Globus pallidus (tissue), 1 donor: Measurements from ENCODE around the gene ASCL3.
"Not testable (repeated sequence)": the region's sequence is repeated elsewhere in the genome, so short reads cannot be mapped to it uniquely, and the experiment has no call there.

Experiments used
- DNase-seq: peaks from one replicate; pipeline ENCODE4 v3.0.0-alpha.2; 2015; ENCODE audit warnings: low spot score

Gene ASCL3

DNA sequence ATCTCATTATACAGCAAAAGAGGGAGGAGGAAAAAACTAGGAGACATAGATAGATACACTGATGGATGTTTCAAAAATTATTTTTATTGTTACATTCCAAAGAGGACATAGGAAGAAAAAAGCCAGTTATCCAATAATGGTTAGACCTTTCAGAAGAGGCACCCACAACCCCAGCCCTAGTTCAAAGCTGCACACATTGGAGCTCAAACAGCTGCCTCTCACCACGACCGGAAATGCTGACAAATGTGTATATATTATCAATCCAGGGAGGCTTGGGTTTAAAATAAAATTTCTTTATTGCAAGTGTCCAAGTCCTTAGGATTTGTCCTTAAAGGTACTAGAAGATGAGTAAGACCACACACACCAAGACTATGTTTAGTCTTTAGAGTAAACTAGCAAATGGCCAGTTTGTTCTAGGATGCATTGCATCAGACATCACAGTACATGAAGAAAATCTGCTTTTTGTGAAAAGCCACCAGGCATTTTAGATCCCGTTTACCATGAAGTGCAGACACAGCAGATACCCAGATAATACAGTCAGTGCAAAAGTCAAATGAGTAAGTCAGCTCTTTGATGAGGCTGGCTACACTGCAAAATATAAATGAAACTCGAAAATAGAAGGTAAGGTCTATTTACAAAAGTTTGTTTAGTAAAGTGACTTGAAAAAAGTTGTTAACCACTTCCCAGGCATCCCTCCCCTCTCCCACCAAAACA is 4.6 kb upstream of the ASCL3 start:
- no peak for DNase-seq

DNA sequence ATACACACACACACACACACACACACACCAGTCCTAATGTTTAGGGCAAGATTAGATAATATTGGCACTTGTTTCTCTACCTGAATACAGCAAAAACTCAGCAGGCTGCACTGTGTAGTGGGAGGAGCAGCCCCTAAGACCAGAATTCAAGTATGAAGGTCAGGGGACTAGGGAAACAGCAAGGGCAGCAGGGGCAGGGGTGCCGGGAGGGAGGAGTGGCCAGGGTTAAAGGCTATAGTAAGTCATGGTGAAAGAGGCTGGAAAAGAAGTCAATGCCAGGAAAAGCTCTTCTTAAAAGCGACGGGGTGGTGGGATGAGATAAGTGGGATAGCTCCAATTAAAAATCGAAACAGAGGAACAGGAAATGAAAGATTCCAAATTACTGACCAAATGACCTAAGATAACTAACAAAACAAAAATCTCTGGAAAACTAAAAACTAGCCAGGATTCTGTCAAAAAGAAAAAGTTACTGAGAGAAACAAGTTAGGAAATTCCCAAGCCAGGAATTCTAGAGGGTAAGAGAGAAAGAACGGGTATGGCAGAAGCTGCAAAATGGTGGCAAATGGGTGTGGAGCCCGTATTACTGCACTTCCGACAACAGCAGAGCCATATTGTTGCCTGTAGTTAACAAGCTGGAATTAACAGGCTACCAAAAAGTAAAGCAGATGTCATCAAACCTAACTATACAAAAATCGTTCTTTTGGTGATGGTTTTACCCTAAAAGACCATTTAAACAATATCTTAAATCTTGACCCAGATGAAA is 1.3 kb downstream of the ASCL3 start:
- no peak for DNase-seq

DNA sequence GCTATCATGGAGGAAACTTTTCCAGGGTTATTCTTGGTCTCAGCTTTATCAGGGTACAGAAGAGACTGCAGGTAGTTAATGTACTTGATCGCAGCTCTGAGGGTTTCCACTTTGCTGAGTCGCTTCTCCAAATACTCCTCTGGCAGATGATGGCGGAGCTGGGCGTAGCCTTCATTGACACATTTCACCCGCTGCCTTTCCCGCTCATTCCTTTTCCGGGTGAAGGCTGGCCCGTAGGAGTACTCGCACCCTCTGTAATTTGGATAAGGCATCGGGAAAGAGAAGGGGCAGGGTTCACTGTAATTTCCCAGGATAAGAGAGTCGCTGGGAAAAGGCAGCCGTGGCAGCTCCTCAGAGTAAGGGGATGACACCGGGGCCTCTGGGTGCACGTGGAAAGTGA is 5.2 kb downstream of the ASCL3 start:
- DNase-seq, result no peak

DNA sequence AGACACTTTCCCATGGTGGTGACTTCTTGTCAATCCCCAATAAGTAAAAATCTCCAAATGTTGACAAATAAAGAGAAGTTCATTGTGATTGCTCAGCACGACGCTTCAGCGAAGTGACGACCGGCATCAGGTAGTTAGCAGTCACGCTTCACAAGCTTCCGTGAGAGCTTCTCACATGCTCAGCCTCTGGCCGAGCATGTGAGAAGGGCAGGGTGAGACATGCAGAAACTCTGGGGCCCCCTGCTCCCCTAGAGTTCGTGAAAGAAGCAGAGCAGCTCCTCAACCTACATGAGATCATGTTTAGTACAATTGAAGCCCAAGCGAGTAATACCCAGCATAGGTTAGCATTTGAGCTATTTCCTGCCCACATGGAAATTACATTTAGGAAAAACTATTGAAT is 5.7 kb downstream of the ASCL3 start:
- DNase-seq, result no peak

DNA sequence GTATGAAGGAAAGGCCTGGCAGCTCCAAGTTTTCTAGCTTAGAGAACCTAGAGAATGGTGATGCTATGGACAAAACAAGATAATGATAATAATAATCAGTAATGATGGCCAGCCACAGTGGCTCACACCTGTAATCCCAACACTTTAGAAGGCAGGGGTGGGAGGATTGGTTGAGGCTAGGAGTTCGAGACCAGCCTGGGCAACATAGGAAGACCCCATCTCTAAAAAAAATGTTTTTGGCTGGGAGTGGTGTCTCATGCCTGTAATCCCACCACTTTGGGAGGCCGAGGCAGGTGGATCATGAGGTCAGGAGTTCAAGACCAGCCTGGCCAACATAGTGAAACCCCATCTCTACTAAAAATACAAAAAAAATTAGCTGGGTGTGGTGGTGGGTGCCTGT is 7.0 kb downstream of the ASCL3 start:
- not testable (repeated sequence) for DNase-seq

DNA sequence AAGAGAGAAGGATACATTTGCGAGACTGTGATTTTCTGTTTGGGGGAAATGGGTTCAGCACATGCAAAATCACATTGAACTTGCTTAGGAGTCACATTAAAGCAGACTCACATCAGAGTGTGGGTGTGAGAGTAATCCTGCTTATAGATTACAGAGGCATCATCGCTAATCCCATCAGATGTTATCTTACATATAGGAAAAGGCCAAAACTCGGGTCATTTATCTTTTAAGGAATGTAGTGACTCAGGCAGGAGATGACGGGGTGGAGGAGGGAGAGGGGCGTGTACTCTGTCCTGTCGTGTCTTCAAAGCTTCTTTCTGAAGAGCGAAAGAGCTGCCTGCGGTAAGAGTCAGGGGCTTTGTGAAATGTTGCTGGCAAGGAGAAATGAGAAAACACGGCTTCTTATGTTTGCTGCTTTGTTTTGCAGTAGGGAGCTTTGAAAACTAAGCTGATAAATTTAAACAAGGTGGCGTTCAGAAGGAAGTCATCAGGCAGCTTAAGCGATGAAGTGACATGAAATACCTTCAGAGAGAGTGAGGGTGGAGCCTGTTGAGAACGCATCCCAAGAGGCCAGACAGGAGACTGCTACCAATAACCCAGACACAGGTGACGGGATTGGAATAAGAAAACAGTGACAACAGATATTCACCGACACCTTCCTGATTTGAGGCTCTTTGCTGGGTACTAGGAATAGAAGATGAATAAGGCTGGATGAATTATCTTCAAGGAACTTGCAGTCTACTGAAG is 7.9 kb downstream of the ASCL3 start:
- DNase-seq, result no peak

DNA sequence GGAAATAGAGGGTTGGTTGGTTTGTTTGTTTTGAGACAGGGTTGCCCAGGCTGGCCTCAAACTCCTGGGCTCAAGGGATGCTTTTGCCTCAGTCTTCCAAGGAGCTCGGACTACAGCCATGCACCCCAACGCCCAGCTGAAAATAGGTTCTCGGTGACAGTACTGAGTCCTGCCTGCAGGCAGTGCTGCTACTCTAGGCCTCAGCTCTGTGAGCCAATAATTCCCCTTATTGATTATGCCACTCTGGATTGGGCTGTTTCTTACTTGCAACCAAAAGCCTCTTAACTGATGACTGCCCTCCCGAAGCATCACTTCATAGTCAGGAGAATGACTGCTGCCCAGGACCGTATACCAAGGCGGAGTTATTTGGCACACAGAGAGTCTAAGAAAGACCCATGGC is 8.9 kb downstream of the ASCL3 start:
- no peak for DNase-seq

DNA sequence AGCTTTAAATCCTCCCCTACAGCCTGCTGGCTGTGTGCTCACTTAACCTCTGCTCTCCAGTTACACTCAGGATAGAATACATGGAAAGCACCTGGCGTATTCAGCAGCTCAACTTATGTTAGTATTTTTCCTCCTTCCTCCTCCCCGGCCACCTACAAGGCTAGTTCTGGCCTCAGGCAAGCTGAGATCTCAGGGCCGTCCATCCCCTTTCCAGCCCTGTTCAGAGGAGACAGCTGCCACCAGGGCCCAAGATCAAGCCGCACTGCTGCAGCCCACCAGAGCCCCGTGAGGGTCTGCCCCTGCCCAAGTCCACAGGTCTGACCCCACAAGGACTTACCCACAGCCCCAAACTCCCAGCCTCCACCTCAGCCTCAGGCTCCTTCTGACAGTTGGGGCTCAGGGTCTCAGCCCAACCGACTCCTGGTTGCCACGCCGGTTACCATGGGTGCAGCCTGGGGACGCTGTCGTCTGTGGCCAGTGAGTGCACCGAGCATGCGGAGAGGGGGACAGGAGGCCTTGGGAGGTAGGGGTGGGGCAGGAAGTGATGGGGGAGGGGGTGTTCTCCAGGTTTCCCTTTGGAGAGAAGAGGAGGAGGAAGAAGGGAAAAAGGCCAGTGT is 10.1 kb downstream of the ASCL3 start, which contains the start of gene C11orf16:
Gene C11orf16, minus strand, starts transcription at position 384 of the 617 bp plus-strand sequence. CDS start 639 bp downstream, outside the sequence.
- DNase-seq, result no peak

DNA sequence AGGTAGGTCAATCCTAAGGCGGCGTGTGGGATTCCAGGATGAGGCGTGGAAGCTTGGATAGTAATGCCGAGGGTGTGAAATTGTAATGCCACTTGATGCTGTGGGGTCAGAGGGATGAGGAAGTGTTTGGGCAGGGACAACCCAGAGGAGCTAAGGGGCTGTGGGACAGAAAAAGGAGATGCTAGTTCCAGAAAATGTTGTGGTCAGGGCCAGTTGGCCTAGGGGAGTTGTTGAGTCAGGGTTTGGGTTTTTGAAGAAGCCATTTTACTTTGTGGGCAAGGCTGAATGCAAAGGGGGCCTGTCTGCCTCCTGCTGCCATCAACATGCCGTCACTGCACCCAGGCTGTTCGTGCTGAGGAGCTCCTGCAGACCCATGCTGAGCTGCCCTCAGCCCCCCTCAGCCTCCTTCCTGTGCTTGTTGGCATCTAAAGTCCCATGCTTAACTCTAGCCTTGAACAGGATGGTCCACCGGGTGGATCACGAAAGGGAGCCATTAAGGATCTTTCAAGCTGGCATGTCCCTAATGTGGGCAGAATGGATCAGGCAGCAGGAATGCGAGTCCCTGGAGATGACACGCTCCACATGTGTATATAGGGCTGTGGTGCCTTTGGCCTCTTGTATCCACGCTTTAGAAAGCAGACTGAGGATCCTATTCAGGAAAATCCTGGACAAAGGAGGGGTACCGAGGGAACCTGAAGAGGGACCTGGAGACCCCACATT is 12.2 kb downstream of the ASCL3 start:
- no peak for DNase-seq

DNA sequence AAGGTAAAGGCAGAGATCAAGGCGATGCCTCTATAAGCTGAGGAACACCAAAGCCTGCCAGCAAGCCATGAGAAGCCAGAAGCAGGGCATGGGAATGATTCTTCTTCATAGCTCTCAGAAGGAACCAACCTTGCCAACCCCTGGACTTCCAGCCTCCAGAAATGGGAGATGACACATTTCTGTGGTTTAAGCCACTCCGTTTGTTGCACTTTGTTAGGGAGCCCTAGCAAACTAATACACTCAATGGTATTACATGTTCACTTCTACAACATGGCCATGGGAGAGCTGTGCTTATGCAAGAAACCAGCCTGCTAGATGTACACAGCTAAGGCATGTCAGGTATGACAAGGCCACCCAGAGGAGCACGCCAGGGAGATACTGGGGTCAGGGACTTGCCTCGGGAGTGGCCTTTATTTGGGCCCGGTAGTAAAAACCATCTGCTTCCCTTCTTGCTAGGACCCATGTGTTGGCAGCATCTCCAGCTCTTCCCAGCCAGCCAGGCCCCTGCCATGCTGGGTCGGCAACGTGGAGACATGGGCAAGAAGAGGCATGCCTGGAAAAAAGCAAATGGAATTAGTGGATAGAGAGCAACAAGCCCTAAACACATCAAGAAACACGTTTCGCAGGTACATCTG is 13.7 kb downstream of the ASCL3 start:
- DNase-seq, result no peak

DNA sequence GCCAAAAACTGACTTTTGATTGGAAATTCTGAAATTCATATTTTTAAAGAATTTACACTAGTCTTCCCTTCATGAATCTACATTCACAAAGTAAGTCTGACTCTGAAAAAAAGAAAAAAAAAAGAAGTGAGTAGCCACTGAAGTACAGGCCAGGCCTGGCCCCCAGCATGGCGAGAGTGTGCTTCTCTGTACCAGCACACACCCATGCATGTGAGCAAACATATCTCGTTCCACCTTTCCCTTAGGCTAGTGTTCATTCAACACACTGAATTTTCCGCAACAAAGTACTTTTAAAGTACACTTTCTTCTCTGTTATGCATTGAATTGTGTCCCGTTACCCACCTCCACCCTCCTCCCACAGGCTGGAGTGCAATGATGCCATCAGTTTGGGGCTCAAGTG is 14.6 kb downstream of the ASCL3 start:
- no peak for DNase-seq

DNA sequence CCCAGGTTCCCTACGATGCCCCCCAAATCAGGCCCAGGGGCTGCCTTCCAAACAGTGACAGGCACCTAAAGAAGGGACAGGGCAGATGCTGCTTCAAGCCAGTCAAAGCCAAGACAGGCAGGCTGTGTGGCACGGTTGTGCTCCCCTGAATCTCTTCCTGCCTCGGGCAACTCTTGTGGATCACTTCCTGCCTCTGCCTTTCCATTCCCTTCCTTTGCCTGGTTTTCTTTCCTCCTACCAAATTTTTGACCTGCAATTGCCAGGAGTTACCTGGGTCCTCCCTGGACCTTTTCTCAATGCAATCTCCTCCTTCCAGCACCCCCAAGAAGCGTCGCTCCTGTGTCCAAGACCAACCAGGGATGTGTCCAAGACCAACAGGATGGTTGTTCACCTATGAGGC is 15.6 kb downstream of the ASCL3 start:
- no peak for DNase-seq

DNA sequence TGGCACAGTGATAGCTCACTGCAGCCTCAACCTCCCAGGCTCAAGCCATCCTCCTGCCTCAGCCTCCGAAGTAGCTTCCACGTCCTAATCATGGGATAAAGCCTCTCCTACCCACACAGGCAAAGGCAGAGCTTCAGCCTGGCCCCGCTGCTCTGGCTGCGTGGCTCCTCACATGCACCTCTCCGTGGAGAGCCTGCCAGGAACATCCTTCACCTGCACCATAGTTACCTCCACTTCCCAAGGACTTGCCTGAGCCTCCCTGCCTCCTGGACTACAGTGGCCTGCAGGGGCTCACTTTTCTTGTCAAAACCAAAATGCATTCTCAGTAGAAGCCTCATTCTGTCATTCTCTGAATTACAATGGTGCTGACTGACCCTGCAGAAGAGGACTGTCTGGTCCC is 16.6 kb downstream of the ASCL3 start:
- DNase-seq, result no peak

DNA sequence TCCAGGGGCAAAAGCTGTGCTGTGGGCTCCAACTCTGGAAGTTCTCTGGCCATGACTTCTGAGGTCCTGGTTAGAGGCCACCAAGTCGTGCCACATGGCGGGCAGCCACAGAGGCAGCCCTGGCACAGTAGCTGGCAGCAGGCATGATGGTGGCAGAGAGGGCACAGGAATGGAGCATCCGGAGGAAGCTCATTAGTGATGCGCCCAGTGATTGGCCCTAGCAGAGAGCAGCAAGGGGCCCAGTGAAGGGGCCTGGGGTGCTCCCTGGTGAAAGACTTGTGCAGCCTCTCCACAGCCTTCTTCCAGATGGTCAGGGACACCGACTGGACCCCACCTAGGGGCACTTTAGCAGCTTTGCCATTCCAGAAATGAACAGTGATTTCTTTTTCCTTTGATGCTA is 17.1 kb downstream of the ASCL3 start:
- no peak for DNase-seq

DNA sequence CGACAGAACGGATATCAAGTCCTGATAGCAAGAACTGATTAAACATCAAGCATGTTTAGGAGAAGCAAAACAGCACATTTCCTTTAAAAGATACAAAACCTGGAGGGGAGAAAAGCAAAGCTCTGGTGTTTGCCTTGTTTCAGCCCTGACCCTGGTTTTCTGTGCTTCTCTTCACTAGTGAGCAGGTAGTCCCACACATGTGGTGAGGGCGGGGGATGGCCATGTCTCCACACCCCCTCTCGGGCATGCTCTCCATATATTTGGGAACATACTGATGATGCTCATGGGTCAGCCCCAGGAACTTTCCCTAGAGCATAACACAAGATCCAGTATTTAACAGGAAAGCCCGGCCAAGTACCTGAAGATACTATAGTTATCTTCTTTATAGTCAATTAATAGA is 20.1 kb downstream of the ASCL3 start:
- DNase-seq, result no peak

DNA sequence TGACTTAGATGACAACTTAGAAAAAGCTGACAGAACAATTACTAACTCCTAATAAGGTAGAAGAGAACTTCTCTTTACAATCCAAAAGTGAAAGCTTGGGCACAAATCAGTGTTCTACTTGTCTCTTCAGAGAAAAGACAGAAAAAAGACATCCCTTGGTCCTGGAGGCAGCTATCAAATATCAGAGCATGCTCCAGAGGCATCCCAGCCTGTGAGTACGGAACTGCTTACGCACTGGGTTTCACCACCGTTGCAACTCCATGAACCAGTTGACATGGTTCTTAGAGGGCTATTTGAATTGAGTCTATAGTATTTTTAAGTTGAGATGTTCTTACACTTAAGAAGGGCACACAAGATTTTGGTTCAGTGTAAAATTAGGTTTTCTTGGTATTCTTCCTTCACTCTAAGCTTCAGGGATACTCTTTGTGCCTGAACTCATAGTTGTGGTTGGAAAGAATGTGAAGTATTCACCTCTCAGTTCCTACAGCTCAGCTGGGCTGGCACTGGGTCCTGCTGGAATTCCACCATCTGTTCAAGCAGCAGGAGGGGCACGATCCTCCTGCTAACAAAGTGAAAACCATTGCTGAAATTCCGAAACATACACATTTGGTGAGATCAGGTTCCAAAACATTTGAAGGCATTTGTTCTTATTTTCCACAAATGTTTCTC is 25.5 kb downstream of the ASCL3 start:
- DNase-seq, result no peak

DNA sequence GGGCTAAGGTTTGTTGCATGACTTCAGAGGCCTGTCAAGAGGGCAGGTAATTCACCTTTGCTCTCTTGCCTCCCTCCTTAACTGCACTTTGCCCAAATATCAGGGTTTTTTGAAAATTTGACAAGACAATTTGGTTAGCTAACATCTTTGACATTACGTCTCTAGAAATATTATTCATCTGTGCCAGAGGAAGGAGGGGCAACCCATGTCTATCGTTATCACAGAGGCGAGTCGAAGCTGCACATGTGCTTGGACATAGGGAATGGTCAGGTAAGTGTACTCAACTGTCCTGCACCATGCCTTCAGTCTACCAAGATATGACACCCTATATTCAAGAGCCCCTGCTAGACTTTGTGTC is 28.2 kb downstream of the ASCL3 start:
- DNase-seq, result no peak

DNA sequence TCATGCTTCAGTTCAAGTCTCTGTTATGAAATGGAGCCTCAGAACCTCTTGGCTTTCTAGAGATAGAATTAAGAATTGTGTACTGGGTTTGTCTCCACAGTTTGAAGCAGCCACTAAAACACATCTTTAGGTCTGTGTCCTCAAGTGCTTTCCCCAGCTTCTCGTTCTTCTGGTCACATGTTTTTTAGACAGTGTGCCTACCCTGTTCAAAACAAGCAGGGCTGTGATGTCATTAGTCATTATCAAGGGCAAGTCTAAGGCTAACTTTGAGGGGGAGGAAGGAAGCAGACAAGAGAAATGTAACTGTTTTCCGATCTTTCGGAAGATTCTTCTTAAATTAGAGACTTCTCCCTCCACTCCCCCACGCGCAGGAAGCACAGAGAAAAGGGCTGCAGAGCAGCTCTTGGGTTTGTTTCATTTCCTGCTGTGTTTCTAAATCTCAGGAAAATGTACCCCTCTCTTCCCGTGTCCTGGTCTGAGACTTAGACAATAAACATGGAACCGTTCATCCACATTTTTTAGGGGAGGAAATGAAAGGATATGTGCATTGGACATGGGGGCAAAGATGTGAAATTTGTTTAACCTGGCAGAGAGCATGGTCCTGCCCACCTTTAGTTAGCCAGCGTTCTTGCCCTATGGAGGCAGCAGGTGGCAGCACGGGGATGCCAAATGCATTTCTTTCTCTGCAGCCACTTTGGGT is 28.7 kb downstream of the ASCL3 start:
- peak; percentile 37 for DNase-seq

DNA sequence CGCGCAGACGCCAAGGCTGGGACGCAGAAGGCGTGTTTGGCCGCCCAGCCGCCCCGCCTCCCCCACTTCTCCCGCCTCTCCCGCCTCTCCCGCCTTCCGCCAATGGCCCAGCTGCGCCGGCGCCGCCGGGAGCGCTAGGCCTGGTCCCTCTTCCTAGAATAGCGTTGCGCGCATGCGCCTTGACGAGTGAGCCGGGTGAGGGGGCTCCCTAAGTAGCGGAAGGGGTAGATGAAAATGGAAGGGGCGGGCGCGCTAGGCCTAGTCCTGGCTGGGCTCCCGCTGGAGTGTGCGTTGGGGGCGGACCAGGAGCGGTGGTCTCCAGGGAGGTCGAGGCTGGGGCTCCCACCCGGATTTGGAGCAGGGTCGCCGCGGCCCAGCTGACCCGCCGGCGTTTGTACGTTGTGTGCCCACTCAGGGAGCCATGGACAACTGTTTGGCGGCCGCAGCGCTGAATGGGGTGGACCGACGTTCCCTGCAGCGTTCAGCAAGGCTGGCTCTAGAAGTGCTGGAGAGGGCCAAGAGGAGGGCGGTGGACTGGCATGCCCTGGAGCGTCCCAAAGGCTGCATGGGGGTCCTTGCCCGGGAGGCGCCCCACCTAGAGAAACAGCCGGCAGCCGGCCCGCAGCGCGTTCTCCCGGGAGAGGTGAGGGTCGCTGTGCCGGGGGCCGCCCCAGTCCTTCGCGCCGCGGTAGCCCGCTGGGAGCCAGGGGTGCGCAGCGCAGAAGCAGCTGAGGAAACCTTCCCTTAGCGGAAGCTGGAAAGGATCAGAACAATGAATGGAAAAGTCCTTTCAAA is 31.6 kb downstream of the ASCL3 start, which contains the start of gene AKIP1:
Gene AKIP1, plus strand, starts transcription at position 161 of the 795 bp plus-strand sequence. Its CDS starts 261 bp downstream, at position 422.
- peak; percentile 95 for DNase-seq
